Measurements from ENCODE around the gene SNCG. TPM values are rescaled to one million over a fixed set of nuclear protein-coding genes. Genes with fewer than 3 reads are reported as not detected.
"Not testable (repeated sequence)": the region's sequence is repeated elsewhere in the genome, so short reads cannot be mapped to it uniquely, and the experiment has no call there.

The SNCG gene
- total RNA-seq, 1 experiment from 2014 or later = 99.4 TPM

DNA sequence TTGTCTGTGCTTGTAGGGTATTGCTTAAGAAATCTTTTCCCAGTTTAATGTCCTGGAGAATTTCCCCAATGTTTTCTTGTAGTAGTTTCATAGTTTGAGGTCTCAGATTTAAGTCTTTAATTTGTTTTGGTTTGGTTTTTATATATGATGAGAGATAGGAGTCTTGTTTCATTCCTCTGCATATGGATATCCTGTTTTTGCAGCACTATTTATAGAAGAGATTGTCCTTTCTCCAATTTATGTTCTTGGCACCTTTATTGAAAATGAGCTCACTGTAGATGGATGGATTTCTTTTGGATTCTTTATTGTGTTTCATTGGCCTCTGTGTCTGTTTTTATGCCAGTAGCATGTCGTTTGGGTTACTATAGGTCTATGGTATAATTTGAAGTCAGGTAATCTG is 30.1 kb downstream of the SNCG start:
- Histone ChIP-seq H3K27ac (no peak overlapping the region), H3K4me3 (no peak overlapping the region), H3K36me3 (ENCODE audit: low read depth) (no peaks in the 10 kb centered on the region), H3K79me2 (ENCODE audit: low read depth) (no peaks in the 10 kb centered on the region), H3K4me2 (0 out of 2 replicates have a peak overlapping the region, but pooled peaks have one; percentile 10), H4K20me1 (ENCODE audit: insufficient read depth) (no peaks in the 10 kb centered on the region), H3K9me3 (ENCODE audit: insufficient read depth, low read depth) (no peaks in the 10 kb centered on the region), H3K9me2 (ENCODE audit: insufficient read depth) (no peaks in the 10 kb centered on the region), H2AFZ (no peak overlapping the region), H3F3A (ENCODE audit: insufficient read depth, low read depth) (no peaks in the 10 kb centered on the region), H3K27me3 (ENCODE audit: insufficient read depth, low read depth) (no peaks in the 10 kb centered on the region), H3K4me1 (replicated peaks; ENCODE audit: insufficient read depth) (no peaks in the 10 kb centered on the region; the same call in 1 of the 2 replicates)
- no peak for TF ChIP-seq EZH2 (IDR thresholded peaks at IDR 0.05; ENCODE audit: low read depth)
- TF ChIP-seq, protein P1, sequence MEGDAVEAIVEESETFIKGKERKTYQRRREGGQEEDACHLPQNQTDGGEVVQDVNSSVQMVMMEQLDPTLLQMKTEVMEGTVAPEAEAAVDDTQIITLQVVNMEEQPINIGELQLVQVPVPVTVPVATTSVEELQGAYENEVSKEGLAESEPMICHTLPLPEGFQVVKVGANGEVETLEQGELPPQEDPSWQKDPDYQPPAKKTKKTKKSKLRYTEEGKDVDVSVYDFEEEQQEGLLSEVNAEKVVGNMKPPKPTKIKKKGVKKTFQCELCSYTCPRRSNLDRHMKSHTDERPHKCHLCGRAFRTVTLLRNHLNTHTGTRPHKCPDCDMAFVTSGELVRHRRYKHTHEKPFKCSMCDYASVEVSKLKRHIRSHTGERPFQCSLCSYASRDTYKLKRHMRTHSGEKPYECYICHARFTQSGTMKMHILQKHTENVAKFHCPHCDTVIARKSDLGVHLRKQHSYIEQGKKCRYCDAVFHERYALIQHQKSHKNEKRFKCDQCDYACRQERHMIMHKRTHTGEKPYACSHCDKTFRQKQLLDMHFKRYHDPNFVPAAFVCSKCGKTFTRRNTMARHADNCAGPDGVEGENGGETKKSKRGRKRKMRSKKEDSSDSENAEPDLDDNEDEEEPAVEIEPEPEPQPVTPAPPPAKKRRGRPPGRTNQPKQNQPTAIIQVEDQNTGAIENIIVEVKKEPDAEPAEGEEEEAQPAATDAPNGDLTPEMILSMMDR (conservative IDR thresholded peaks at IDR 0.05) = no peak
- BruUV-seq (replicated peaks) = no TSS peak
- DNase-seq = no peak
- CTCF ChIA-PET = no interaction called here
- intact Hi-C loops (cut with micrococcal nuclease; ENCODE audit: unreplicated experiment) = no loop called here
- POLR2A ChIA-PET (ENCODE audit: unreplicated experiment) = no interaction called here

DNA sequence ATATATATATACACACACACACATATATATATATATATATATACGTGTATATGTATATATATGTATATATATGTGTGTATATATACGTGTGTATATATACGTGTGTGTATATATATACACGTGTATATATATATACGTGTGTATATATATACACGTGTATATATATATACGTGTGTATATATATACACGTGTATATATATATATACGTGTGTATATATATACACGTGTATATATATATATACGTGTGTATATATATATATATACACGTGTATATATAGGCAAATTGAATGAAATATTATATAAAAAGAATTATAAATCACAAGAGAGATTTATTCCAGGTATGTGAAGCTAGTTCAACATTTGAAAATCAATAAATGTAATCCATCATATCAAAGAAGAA is 33.0 kb downstream of the SNCG start:
- H3K27ac ChIP-seq; intact Hi-C loops (cut with micrococcal nuclease; ENCODE audit: unreplicated experiment); H2AFZ ChIP-seq; DNase-seq; POLR2A ChIA-PET (ENCODE audit: unreplicated experiment); H3K36me3 ChIP-seq (ENCODE audit: low read depth); H3K27me3 ChIP-seq (ENCODE audit: insufficient read depth, low read depth); H3K9me3 ChIP-seq (ENCODE audit: insufficient read depth, low read depth); H3K79me2 ChIP-seq (ENCODE audit: low read depth); CTCF ChIA-PET; H3K4me3 ChIP-seq; H3F3A ChIP-seq (ENCODE audit: insufficient read depth, low read depth); H4K20me1 ChIP-seq (ENCODE audit: insufficient read depth); H3K9me2 ChIP-seq (ENCODE audit: insufficient read depth); H3K4me2 ChIP-seq; H3K4me1 ChIP-seq (replicated peaks; ENCODE audit: insufficient read depth); BruUV-seq (replicated peaks): not testable (repeated sequence)

DNA sequence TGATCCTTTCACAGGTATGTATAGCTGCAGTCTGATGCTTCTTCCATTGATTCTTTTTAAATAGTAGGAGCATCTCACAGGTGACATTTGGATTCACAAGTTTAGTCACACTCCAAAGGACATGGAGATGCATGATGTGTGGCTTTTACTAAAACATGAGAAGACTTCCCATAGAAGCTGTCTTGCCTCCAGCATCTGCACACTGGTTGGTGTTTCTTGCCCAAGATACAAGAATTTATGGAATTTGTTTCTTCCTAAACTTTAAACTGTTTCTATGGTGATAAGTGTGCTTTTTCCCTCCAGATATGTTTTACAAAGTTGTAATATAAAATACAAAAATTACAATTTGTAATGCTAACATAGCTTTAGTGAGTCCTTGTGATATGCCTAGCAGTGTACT is 34.1 kb downstream of the SNCG start:
- no peak overlapping the region for H3K4me3 ChIP-seq
- H3K4me2 ChIP-seq = no peak overlapping the region
- no peaks in the 10 kb centered on the region for H3K27me3 ChIP-seq (ENCODE audit: insufficient read depth, low read depth)
- ChIA-PET CTCF (no interaction called here), POLR2A (ENCODE audit: unreplicated experiment) (no interaction called here)
- no peak overlapping the region for H3K27ac ChIP-seq
- no peaks in the 10 kb centered on the region for H3K79me2 ChIP-seq (ENCODE audit: low read depth)
- DNase-seq = no peak
- TF ChIP-seq, protein P1 (conservative IDR thresholded peaks at IDR 0.05) = no peak
- TF ChIP-seq EZH2 (IDR thresholded peaks at IDR 0.05; ENCODE audit: low read depth) = no peak
- H3K9me3 ChIP-seq (ENCODE audit: insufficient read depth, low read depth) = no peaks in the 10 kb centered on the region
- H3K9me2 ChIP-seq (ENCODE audit: insufficient read depth) = no peaks in the 10 kb centered on the region
- no peaks in the 10 kb centered on the region for H3K36me3 ChIP-seq (ENCODE audit: low read depth)
- H4K20me1 ChIP-seq (ENCODE audit: insufficient read depth) = no peaks in the 10 kb centered on the region
- intact Hi-C loops (cut with micrococcal nuclease; ENCODE audit: unreplicated experiment) = no loop called here
- no peak overlapping the region for H2AFZ ChIP-seq
- no peaks in the 10 kb centered on the region for H3F3A ChIP-seq (ENCODE audit: insufficient read depth, low read depth)
- no peaks in the 10 kb centered on the region; the same call in 1 of the 2 replicates for H3K4me1 ChIP-seq (replicated peaks; ENCODE audit: insufficient read depth)
- BruUV-seq (replicated peaks) = no TSS peak

DNA sequence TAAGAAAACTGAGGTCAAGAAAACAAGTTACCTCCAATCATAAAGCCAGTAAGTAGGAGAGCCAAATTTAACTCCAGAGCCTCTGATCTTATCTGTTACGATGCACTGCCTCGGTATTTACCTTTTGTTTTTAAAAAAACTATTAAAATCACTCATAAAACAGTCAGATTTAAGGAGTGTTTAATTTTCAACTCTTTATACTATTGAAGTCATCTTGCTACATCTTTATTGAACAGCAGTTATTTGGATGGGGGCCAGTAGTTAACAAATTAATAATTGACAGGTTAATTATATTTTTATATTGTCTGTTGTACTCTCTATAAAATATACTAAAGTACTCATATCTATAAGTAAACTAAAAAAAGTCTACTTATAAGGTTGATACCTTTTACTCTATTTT is 34.5 kb downstream of the SNCG start:
- CTCF ChIA-PET = no interaction called here
- intact Hi-C loops (cut with micrococcal nuclease; ENCODE audit: unreplicated experiment) = no loop called here
- TF ChIP-seq EZH2 (IDR thresholded peaks at IDR 0.05; ENCODE audit: low read depth) = no peak
- TF ChIP-seq, protein P1 (conservative IDR thresholded peaks at IDR 0.05) = no peak
- no peak for DNase-seq
- POLR2A ChIA-PET (ENCODE audit: unreplicated experiment) = no interaction called here
- no peaks in the 10 kb centered on the region for H4K20me1 ChIP-seq (ENCODE audit: insufficient read depth)
- H3K4me1 ChIP-seq (replicated peaks; ENCODE audit: insufficient read depth) = no peaks in the 10 kb centered on the region; the same call in 1 of the 2 replicates
- no peak overlapping the region for H2AFZ ChIP-seq
- no peak overlapping the region for H3K4me3 ChIP-seq
- no peaks in the 10 kb centered on the region for H3K36me3 ChIP-seq (ENCODE audit: low read depth)
- no peaks in the 10 kb centered on the region for H3K79me2 ChIP-seq (ENCODE audit: low read depth)
- no peak overlapping the region for H3K4me2 ChIP-seq
- no peaks in the 10 kb centered on the region for H3K27me3 ChIP-seq (ENCODE audit: insufficient read depth, low read depth)
- H3K9me3 ChIP-seq (ENCODE audit: insufficient read depth, low read depth) = no peaks in the 10 kb centered on the region
- no peaks in the 10 kb centered on the region for H3F3A ChIP-seq (ENCODE audit: insufficient read depth, low read depth)
- no peak overlapping the region for H3K27ac ChIP-seq
- BruUV-seq (replicated peaks) = no TSS peak
- H3K9me2 ChIP-seq (ENCODE audit: insufficient read depth) = no peaks in the 10 kb centered on the region

DNA sequence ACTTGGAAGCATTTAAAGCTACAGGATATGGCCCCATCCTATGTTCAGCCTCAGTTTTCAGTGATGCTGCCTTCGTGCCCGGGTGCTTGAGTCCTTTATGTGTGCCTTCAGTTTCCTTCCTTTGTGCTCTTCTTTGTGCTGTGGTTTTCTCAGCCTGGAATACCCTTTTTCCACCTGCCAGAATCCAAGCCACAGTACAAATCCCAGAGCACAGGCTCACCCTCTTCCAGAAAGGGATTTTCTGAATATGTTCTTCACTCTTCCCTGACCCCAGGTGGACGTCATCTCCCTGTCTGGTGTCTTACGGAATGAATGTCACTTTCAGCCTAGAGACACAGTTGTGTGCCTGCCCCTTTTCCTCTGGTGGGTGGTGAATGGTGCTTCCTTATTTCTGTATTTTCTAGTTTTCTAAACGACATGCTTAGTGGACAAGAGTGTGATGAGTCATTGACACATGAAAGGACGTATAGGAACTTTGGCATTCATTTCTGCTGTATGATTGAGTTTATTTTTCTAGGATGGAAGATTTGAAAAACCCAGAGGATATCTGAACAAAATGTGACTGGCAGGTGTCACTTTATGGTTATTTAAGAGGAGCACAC is 41.5 kb downstream of the SNCG start:
- H3K9me3 ChIP-seq (ENCODE audit: insufficient read depth, low read depth); H3K4me3 ChIP-seq; DNase-seq; H3K9me2 ChIP-seq (ENCODE audit: insufficient read depth); H4K20me1 ChIP-seq (ENCODE audit: insufficient read depth); H3K36me3 ChIP-seq (ENCODE audit: low read depth); intact Hi-C loops (cut with micrococcal nuclease; ENCODE audit: unreplicated experiment); H3K27ac ChIP-seq; H3K4me1 ChIP-seq (replicated peaks; ENCODE audit: insufficient read depth); H2AFZ ChIP-seq; POLR2A ChIA-PET (ENCODE audit: unreplicated experiment); H3K4me2 ChIP-seq; H3K27me3 ChIP-seq (ENCODE audit: insufficient read depth, low read depth); H3K79me2 ChIP-seq (ENCODE audit: low read depth); CTCF ChIA-PET; H3F3A ChIP-seq (ENCODE audit: insufficient read depth, low read depth); BruUV-seq (replicated peaks): not testable (repeated sequence)

All from PC-9 (cell line).